ENCODE results near the gene DAW1. TPM values are rescaled to one million over a fixed set of nuclear protein-coding genes. Genes with fewer than 3 reads are reported as not detected.
"Not testable (repeated sequence)": the region's sequence is repeated elsewhere in the genome, so short reads cannot be mapped to it uniquely, and the experiment has no call there.

DAW1 gene
- total and polyA plus RNA-seq, 8 donors, result 0.25 TPM; not detected in 7

DNA sequence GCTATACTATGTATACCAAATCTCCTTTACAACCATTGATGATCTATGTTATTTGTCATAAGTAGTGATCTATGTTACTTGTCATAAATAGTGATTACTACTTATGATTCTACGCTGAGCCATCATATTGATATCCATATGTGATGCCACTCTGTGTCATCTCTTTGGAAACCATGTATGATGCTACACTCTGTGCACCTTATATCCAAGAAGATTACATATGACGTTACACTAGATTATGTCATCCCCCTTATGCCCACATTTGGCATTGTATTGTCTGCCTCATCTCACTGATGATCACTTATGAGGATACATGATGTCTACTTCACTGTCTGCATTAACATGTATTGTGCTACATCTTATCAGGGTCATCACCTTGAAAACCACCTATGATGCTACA is 42.9 kb downstream of the DAW1 start:
- no peak for TF ChIP-seq POLR2A (IDR thresholded peaks at IDR 0.05)
- TF ChIP-seq EP300 (IDR thresholded peaks at IDR 0.05), result no peak
- no peak for TF ChIP-seq POLR2AphosphoS5 (IDR thresholded peaks at IDR 0.05)
- TF ChIP-seq, protein P1, sequence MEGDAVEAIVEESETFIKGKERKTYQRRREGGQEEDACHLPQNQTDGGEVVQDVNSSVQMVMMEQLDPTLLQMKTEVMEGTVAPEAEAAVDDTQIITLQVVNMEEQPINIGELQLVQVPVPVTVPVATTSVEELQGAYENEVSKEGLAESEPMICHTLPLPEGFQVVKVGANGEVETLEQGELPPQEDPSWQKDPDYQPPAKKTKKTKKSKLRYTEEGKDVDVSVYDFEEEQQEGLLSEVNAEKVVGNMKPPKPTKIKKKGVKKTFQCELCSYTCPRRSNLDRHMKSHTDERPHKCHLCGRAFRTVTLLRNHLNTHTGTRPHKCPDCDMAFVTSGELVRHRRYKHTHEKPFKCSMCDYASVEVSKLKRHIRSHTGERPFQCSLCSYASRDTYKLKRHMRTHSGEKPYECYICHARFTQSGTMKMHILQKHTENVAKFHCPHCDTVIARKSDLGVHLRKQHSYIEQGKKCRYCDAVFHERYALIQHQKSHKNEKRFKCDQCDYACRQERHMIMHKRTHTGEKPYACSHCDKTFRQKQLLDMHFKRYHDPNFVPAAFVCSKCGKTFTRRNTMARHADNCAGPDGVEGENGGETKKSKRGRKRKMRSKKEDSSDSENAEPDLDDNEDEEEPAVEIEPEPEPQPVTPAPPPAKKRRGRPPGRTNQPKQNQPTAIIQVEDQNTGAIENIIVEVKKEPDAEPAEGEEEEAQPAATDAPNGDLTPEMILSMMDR (IDR thresholded peaks at IDR 0.05), result no peak
- intact Hi-C loops (cut with DNase I; ENCODE audit: low total_unique reads), result no loop called here
- Histone ChIP-seq H3K4me3 (no peak overlapping the region), H3K36me3 (no peaks in the 10 kb centered on the region), H3K4me1 (no peaks in the 10 kb centered on the region), H3K27me3 (no peaks in the 10 kb centered on the region), H3K9me3 (no peaks in the 10 kb centered on the region), H3K27ac (no peak overlapping the region)
- DNase-seq, result no peak
- WGBS, 5 donors, result 31 to 75% (median 73%) methylated on average over 2 of the region's 2 CpGs

DNA sequence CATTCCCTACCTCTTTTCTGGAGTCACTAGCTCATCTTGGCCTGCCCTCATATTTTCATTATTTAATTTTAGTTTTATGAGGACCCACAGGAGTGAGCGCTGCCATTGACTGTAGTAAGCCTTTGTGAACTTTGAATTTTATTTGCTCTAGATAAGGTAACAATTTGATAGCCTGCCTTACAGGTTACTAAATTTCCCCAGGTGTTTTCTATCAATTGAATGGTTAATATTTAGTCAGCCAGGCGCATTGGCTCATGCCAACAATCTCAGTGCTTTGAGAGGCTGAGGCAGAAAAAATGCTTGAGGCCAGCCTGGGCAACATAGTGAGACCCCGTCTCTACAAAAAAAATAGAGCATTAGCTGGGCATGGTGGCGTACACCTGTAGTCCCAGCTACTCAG is 50.2 kb downstream of the DAW1 start:
- H3K36me3 ChIP-seq, result no peaks in the 10 kb centered on the region
- no peaks in the 10 kb centered on the region for H3K27me3 ChIP-seq
- H3K27ac ChIP-seq, result no peak overlapping the region
- no peak overlapping the region for H3K4me3 ChIP-seq
- WGBS, 5 donors, result 21 to 54% (median 40%) methylated on average over 4 of the region's 4 CpGs
- H3K9me3 ChIP-seq, result no peaks in the 10 kb centered on the region
- peaks cover 3 to 7% (median 4%) of the 10 kb centered on the region in 4 donors for H3K4me1 ChIP-seq
- intact Hi-C loops (cut with DNase I; ENCODE audit: low total_unique reads), result no loop called here
- TF ChIP-seq POLR2A (IDR thresholded peaks at IDR 0.05), result no peak
- peak in 1 of 3 donors; percentile 3 for TF ChIP-seq POLR2AphosphoS5 (IDR thresholded peaks at IDR 0.05)
- DNase-seq, result peak; percentile 45 to 52

DNA sequence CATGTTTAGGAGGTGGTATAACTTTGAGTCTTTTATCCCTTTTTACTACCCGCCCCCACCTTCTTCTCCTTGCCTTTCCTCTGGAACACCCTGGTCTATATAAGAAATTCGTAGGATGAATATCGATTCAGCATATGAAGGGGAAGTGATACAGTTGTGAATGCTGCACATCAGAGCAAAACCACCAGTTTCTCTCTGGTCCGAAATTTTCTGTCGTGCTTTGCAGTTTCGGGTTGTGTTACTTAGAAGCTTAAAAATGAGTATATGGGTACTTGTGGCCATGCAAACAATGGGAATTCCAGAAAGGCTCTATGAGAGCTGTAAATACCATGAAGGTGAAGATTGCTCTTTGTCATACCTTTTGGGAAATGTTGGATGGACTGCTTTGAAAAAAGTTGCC is 60.6 kb downstream of the DAW1 start:
- peaks cover 0 to 14% (median 11%) of the 10 kb centered on the region in 4 donors for H3K9me3 ChIP-seq
- no peaks in the 10 kb centered on the region for H3K27me3 ChIP-seq
- no peaks in the 10 kb centered on the region for H3K4me1 ChIP-seq
- TF ChIP-seq EP300 (IDR thresholded peaks at IDR 0.05) (no peak), POLR2A (IDR thresholded peaks at IDR 0.05) (no peak), POLR2AphosphoS5 (IDR thresholded peaks at IDR 0.05) (no peak)
- TF ChIP-seq, protein P1 (IDR thresholded peaks at IDR 0.05), result no peak
- H3K36me3 ChIP-seq, result no peaks in the 10 kb centered on the region
- H3K4me3 ChIP-seq, result no peak overlapping the region
- 86 to 92% (median 89%) methylated on average over 6 of the region's 6 CpGs for WGBS, 5 donors
- DNase-seq, result no peak
- H3K27ac ChIP-seq, result no peak overlapping the region
- intact Hi-C loops (cut with DNase I; ENCODE audit: low total_unique reads), result no loop called here

DNA sequence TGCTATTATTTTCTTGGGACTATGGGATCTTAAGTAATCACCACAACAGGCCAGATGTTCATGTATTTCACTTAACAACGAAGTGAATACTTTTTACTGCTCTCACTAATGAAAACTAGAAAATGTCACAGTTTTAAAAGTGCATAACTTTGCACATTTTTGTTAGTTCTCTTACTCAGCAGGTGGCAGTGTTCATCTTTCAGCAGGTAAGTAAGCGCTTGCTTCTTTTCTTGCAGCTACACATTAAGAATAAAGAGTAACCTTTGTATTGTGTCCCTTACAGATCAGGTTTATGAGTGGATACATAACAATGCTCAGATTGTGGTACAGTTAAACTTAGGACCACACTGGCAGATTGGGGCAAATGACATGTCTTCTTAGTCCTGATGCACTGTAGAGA is 61.0 kb downstream of the DAW1 start:
- Histone ChIP-seq H3K4me3 (no peak overlapping the region), H3K27me3 (no peaks in the 10 kb centered on the region), H3K9me3 (peaks cover 0 to 12% (median 10%) of the 10 kb centered on the region in 4 donors), H3K4me1 (no peaks in the 10 kb centered on the region), H3K36me3 (no peaks in the 10 kb centered on the region), H3K27ac (no peak overlapping the region)
- DNase-seq, result peak in 1 of 2 donors; percentile 3
- WGBS, 5 donors, result 50 to 64% (median 58%) methylated on average over 2 of the region's 2 CpGs
- no peak for TF ChIP-seq POLR2A (IDR thresholded peaks at IDR 0.05)
- TF ChIP-seq, protein P1 (IDR thresholded peaks at IDR 0.05), result no peak
- no peak for TF ChIP-seq EP300 (IDR thresholded peaks at IDR 0.05)
- TF ChIP-seq POLR2AphosphoS5 (IDR thresholded peaks at IDR 0.05), result no peak
- intact Hi-C loops (cut with DNase I; ENCODE audit: low total_unique reads), result no loop called here

DNA sequence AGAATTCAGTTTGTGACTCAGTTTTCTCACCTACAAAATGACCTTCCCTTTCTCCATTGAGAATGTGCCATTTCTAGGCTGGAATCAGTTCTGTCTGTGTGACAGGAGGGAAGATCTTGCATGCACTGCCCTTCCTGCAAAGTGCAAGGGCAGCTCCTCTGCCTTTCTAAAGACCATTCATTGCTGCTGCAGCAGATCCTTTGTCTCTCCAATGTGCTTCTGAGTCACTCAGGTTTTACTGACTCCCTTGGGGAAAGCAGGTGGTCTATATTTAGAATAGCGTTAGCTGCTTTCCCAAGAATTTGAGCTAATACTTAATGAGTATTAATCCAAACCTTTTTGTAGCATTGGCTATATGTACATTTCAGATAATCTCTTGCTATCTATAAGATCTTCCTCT is 62.5 kb downstream of the DAW1 start:
- Histone ChIP-seq H3K27me3 (no peaks in the 10 kb centered on the region), H3K27ac (no peak overlapping the region), H3K4me3 (no peak overlapping the region), H3K9me3 (no peaks in the 10 kb centered on the region), H3K4me1 (no peaks in the 10 kb centered on the region), H3K36me3 (no peaks in the 10 kb centered on the region)
- intact Hi-C loops (cut with DNase I; ENCODE audit: low total_unique reads), result no loop called here
- TF ChIP-seq, protein P1 (IDR thresholded peaks at IDR 0.05), result no peak
- no peak for TF ChIP-seq EP300 (IDR thresholded peaks at IDR 0.05)
- no peak for TF ChIP-seq POLR2AphosphoS5 (IDR thresholded peaks at IDR 0.05)
- TF ChIP-seq POLR2A (IDR thresholded peaks at IDR 0.05), result no peak
- DNase-seq, result no peak
- WGBS, 5 donors, result 78 to 93% (median 88%) methylated on average over 1 of the region's 1 CpG

DNA sequence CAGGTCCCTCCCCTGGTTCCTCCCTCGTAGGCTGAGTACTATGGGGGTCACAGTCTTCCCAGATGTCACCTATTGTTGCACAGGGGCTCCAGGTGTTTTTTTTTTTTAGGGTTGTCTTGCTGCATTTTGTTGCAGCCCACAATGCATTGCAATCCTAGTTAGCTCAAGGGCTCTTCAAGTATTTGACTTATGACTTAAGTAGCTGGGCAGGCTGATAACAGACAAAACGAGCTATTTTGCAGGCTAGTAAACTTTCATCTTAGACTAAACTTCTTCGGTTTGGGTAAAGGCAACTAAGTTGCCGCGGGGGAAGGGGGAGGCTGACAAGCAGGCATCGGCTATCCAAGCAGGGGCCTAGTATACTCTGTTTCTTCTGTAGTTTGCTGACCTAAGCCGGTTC is 64.8 kb downstream of the DAW1 start:
- H3K4me1 ChIP-seq; H3K27ac ChIP-seq; H3K36me3 ChIP-seq; H3K27me3 ChIP-seq; H3K4me3 ChIP-seq; intact Hi-C loops (cut with DNase I; ENCODE audit: low total_unique reads); DNase-seq; H3K9me3 ChIP-seq: not testable (repeated sequence)
- 42 to 66% (median 59%) methylated on average over 7 of the region's 7 CpGs for WGBS, 5 donors

All from stomach (tissue), 9 donors.